HepG2 (cell line): ENCODE results near the gene CAMK2G. TPM values are rescaled to one million over a fixed set of nuclear protein-coding genes. Genes with fewer than 3 reads are reported as not detected.

ENCODE experiments used
- CREBL2 ChIP-seq: sonication (generic); formaldehyde crosslinking; IDR thresholded peaks from 2 replicates; pipeline ENCODE4 v1.8.1; 2023; ENCODE audit warnings: missing genetic modification reagents, mild to moderate bottlenecking, borderline replicate concordance
- DMAP1 ChIP-seq: IDR thresholded peaks from 2 replicates; pipeline ENCODE4 v1.6.1; 2016
- FOSL1 ChIP-seq: sonication (generic); formaldehyde crosslinking; IDR thresholded peaks from 2 replicates; pipeline ENCODE4 v1.9.0; 2021; ENCODE audit warnings: missing genetic modification reagents, borderline replicate concordance
- HMGXB4 ChIP-seq, 2 experiments: sonication (generic) in 1 of 2; formaldehyde crosslinking in 1 of 2; IDR thresholded peaks; 2 replicates each; pipeline versions ENCODE4 v1.4.0 to v1.6.1; 2018 to 2020; ENCODE audit warnings: missing genetic modification reagents in 2 of 2, borderline replicate concordance in 1 of 2, low read depth in 1 of 2, mild to moderate bottlenecking in 1 of 2, missing biosample characterization in 1 of 2
- KLF13 ChIP-seq: sonication (generic); formaldehyde crosslinking; IDR thresholded peaks from 2 replicates; pipeline ENCODE4 v1.4.0; 2020; ENCODE audit warnings: mild to moderate bottlenecking, missing genetic modification reagents
- MAFK ChIP-seq, 2 experiments: IDR thresholded peaks in 1 of 2; conservative IDR thresholded peaks in 1 of 2; 2 replicates each; pipeline ENCODE4 v1.6.1; 2011; ENCODE audit warnings: improper control_type of control experiment in 2 of 2, low read length in 2 of 2
- MATR3 ChIP-seq: sonication (generic); formaldehyde crosslinking; IDR thresholded peaks from 2 replicates; pipeline ENCODE4 v1.4.0; 2020; ENCODE audit warnings: missing genetic modification reagents
- MLLT10 ChIP-seq: sonication (generic); formaldehyde crosslinking; IDR thresholded peaks from 2 replicates; pipeline ENCODE4 v1.4.0; 2020; ENCODE audit warnings: missing genetic modification reagents
- MTA1 ChIP-seq: sonication (generic); formaldehyde crosslinking; IDR thresholded peaks from 2 replicates; pipeline ENCODE4 v1.4.0; 2020; ENCODE audit warnings: missing genetic modification reagents, mild to moderate bottlenecking, borderline replicate concordance
- MYNN ChIP-seq: sonication (generic); formaldehyde crosslinking; IDR thresholded peaks from 2 replicates; pipeline ENCODE4 v1.4.0; 2020; ENCODE audit warnings: mild to moderate bottlenecking, low read depth, missing genetic modification reagents
- SAFB2 ChIP-seq: sonication (generic); formaldehyde crosslinking; IDR thresholded peaks from 2 replicates; pipeline ENCODE4 v1.5.1; 2020; ENCODE audit warnings: missing genetic modification reagents, low read depth, mild to moderate bottlenecking, borderline replicate concordance
- SP1 ChIP-seq, 2 experiments: fragments of 450-650 bp in 1 of 2; sonication (generic) in 1 of 2; formaldehyde crosslinking in 1 of 2; IDR thresholded peaks; 2 replicates each; pipeline versions ENCODE4 v1.4.0 to v1.6.1; 2016 to 2020; ENCODE audit warnings: missing genetic modification reagents in 1 of 2
- SRSF9 ChIP-seq: fragments of 200-400 bp; formaldehyde crosslinking; IDR thresholded peaks from 2 replicates; pipeline ENCODE4 v1.6.1; 2018; ENCODE audit warnings: borderline replicate concordance, mild to moderate bottlenecking, low read depth, low read length; ENCODE audit not compliant: insufficient read depth, poor library complexity, severe bottlenecking
- TAF15 ChIP-seq: fragments of 200-400 bp; formaldehyde crosslinking; IDR thresholded peaks from one replicate; pipeline ENCODE4 v1.6.1; 2018; ENCODE audit warnings: mild to moderate bottlenecking, low read depth, low read length; ENCODE audit not compliant: poor library complexity, severe bottlenecking
- TP53 ChIP-seq: sonication (generic); formaldehyde crosslinking; conservative IDR thresholded peaks from 2 replicates; pipeline ENCODE4 v1.4.0; 2020; ENCODE audit warnings: missing genetic modification reagents
- YEATS4 ChIP-seq: sonication (generic); formaldehyde crosslinking; IDR thresholded peaks from 2 replicates; pipeline ENCODE4 v1.4.0; 2020; ENCODE audit warnings: missing genetic modification reagents, borderline replicate concordance
- ZBTB37 ChIP-seq: sonication (generic); formaldehyde crosslinking; IDR thresholded peaks from 2 replicates; pipeline ENCODE4 v1.4.0; 2020; ENCODE audit warnings: mild to moderate bottlenecking, missing genetic modification reagents
- ZFP36 ChIP-seq: fragments of 150-350 bp; IDR thresholded peaks from 2 replicates; pipeline ENCODE4 v1.6.1; 2018; ENCODE audit warnings: borderline replicate concordance, low read length, low read depth; ENCODE audit not compliant: partially characterized antibody
- ZNF124 ChIP-seq: sonication (generic); formaldehyde crosslinking; IDR thresholded peaks from 2 replicates; pipeline ENCODE4 v1.4.0; 2020; ENCODE audit warnings: missing genetic modification reagents
- ZNF512B ChIP-seq: sonication (generic); formaldehyde crosslinking; IDR thresholded peaks from 2 replicates; pipeline ENCODE4 v1.5.1; 2020; ENCODE audit warnings: missing genetic modification reagents, mild to moderate bottlenecking, borderline replicate concordance
- ZNF577 ChIP-seq: sonication (generic); formaldehyde crosslinking; IDR thresholded peaks from 2 replicates; pipeline ENCODE4 v1.4.0; 2020; ENCODE audit warnings: mild to moderate bottlenecking, low read depth, missing genetic modification reagents, borderline replicate concordance
- ZNF607 ChIP-seq: sonication (generic); formaldehyde crosslinking; IDR thresholded peaks from 2 replicates; pipeline ENCODE4 v1.5.1; 2020; ENCODE audit warnings: missing genetic modification reagents, mild to moderate bottlenecking, borderline replicate concordance
- ZNF761 ChIP-seq: sonication (generic); formaldehyde crosslinking; conservative IDR thresholded peaks from 2 replicates; pipeline ENCODE4 v1.4.0; 2020; ENCODE audit warnings: mild to moderate bottlenecking, missing genetic modification reagents
- polyA plus RNA-seq, 8 experiments: library from polyadenylated mRNA; depleted of rRNA in 3 of 8; stranded (reverse) in 7 of 8; unstranded in 1 of 8; fragments of >200 nt; fragmentation: Illumina TruSeq in 4 of 8; extraction: Trizol in 4 of 8; gene quantifications; 2 replicates each; pipeline versions ENCODE4 v1.2.1 to v1.2.3, GENCODE V29; 2011 to 2016; ENCODE audit warnings: low read depth in 4 of 8, missing spikeins in 1 of 8, mixed read lengths in 1 of 8; ENCODE audit not compliant: insufficient read depth in 1 of 8
- total RNA-seq, 5 experiments: library from RNA; depleted of rRNA; stranded (reverse); fragments of >200 nt; fragmentation: Illumina TruSeq; extraction: Trizol; gene quantifications; 2 replicates each; pipeline ENCODE4 v1.2.3, GENCODE V29; 2016; ENCODE audit warnings: low read depth in 1 of 5

CAMK2G gene
- total and polyA plus RNA-seq, 2 of the 13 experiments (the other 11 are each of a cell fraction or from before 2014, with no cell fraction given), result 15.9 to 18.8 TPM

GRCh38 chr10:73785211-73785720 lies 89.1 kb downstream of the CAMK2G start, which contains the start of gene ZSWIM8 (continued):
- TF ChIP-seq ZNF512B (CRISPR knock-in tag) (no peak), DMAP1 (CRISPR knock-in tag) (no peak), MTA1 (CRISPR knock-in tag) (no peak), ZNF761 (CRISPR knock-in tag) (no peak), ZBTB37 (no peak), MYNN (CRISPR knock-in tag) (no peak), ZNF577 (CRISPR knock-in tag) (no peak), TP53 (CRISPR knock-in tag) (no peak), MAFK (conservative IDR thresholded peaks at IDR 0.05 in 1 of 2, IDR thresholded peaks at IDR 0.05 in 1 of 2; ENCODE audit: low read length in 2 of 2) (no peak), ZFP36 (no peak), SAFB2 (CRISPR knock-in tag) (no peak), SP1 (IDR thresholded peaks at IDR 0.05) (no peak), SP1 (CRISPR knock-in tag; IDR thresholded peaks at IDR 0.05) (no peak), CREBL2 (CRISPR knock-in tag) (no peak), FOSL1 (CRISPR knock-in tag) (no peak), HMGXB4 (CRISPR knock-in tag; IDR thresholded peaks at IDR 0.05; ENCODE audit: borderline replicate concordance in 1 of 2, low read depth in 1 of 2) (peak in 1 of 2 experiments; percentile 65; a peak in 3 of 4 replicates), TAF15 (no peak), ZNF607 (no peak), MLLT10 (CRISPR knock-in tag) (no peak), MATR3 (CRISPR knock-in tag) (no peak), ZNF124 (no peak), KLF13 (no peak), YEATS4 (peak; percentile 77; the same call in 1 of the 2 replicates), SRSF9 (no peak)
